Progenitor cell of endocrine pancreas (in vitro differentiated cells): ENCODE data around the gene ELAC1. TPM values are rescaled to one million over a fixed set of nuclear protein-coding genes. Genes with fewer than 3 reads are reported as not detected.
"Not testable (repeated sequence)": the region's sequence is repeated elsewhere in the genome, so short reads cannot be mapped to it uniquely, and the experiment has no call there.

Experiments
- DNase-seq: peaks from one replicate; pipeline ENCODE4 v3.0.0; 2021; ENCODE audit warnings: low spot score; ENCODE audit not compliant: unreplicated experiment
- H3K27ac Mint-ChIP-seq: 2 replicates; pipeline ENCODE4 v1.8.0; 2021; ENCODE audit warnings: mild to moderate bottlenecking, moderate library complexity, mixed read lengths
- H3K27me3 Mint-ChIP-seq: 2 replicates; pipeline ENCODE4 v1.8.0; 2021; ENCODE audit warnings: mixed read lengths
- H3K36me3 Mint-ChIP-seq: 2 replicates; pipeline ENCODE4 v1.8.0; 2022; ENCODE audit warnings: mixed read lengths; ENCODE audit not compliant: insufficient read depth
- H3K4me1 Mint-ChIP-seq: 2 replicates; pipeline ENCODE4 v1.8.0; 2021; ENCODE audit warnings: low read depth, mixed read lengths
- H3K4me3 Mint-ChIP-seq: 2 replicates; pipeline ENCODE4 v1.8.0; 2021; ENCODE audit warnings: low read depth, mild to moderate bottlenecking, moderate library complexity, mixed read lengths
- H3K9me3 Mint-ChIP-seq: 2 replicates; pipeline ENCODE4 v1.8.0; 2021; ENCODE audit warnings: low read depth, mixed read lengths
- CTCF ChIP-seq: fragments of 200-600 bp; sonication (generic); IDR thresholded peaks from one replicate; pipeline ENCODE4 v1.5.0; 2021; ENCODE audit warnings: antibody characterized with exemption, mild to moderate bottlenecking; ENCODE audit not compliant: unreplicated experiment
- total RNA-seq: library from RNA; stranded (reverse); gene quantifications from 2 replicates; pipeline ENCODE4 v1.2.1, GENCODE V29; 2021

ELAC1 gene
- total RNA-seq, 1 donor from 2014 or later: 9.2 TPM

- Mint-ChIP-seq H3K9me3 (no peaks in the 10 kb centered on the region), H3K27me3 (no peaks in the 10 kb centered on the region), H3K4me1 (no peaks in the 10 kb centered on the region), H3K27ac (no peak overlapping the region), H3K4me3 (no peak overlapping the region), H3K36me3 (peaks cover 10% of the 10 kb centered on the region)
- TF ChIP-seq CTCF: no peak
- DNase-seq: no peak
Observed at GRCh38 chr18:50944245-50944932, 23.5 kb upstream of the ELAC1 start.

DNA sequence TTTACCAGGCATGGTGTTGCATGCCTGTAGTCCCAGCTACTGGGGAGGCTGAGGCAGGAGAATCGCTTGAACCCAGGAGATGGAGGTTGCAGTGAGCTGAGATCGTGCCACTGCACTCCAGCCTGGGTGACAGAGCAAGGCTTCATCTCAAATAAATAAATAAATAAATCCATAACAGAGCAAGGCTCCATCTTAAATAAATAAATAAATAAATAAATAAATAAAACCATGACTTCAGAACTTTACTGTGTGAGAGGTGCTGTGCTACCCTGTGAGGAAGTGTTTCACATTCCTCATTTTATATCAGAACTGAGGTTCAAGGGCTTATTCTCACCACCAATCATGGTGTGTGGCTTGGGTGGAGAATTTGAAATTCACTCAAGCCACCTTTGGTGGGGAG lies 21.9 kb upstream of the ELAC1 start:
- not testable (repeated sequence) for DNase-seq, H3K9me3 Mint-ChIP-seq, H3K36me3 Mint-ChIP-seq, H3K27me3 Mint-ChIP-seq, H3K4me1 Mint-ChIP-seq, H3K27ac Mint-ChIP-seq, H3K4me3 Mint-ChIP-seq

DNA sequence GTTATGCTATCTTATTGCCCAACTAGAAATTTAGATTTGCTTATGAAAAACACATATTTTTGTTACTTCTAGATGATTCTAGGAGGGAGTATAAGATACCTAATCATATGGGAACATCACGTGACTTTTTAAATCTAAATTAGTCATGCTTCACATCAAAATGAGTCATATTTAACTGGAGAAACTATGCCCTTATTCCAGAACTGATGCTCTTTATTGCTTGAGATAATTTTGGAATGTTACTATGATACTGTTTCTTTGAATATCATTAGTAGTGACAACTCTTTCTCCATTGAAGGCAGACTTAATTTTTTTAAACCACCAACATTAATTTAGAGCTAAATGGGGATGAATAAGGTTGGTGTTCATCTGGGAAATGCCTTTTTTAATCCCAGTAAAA lies 19.9 kb upstream of the ELAC1 start:
- Mint-ChIP-seq H3K27ac (no peak overlapping the region), H3K36me3 (peaks cover 9% of the 10 kb centered on the region), H3K4me1 (no peaks in the 10 kb centered on the region), H3K9me3 (no peaks in the 10 kb centered on the region), H3K27me3 (no peaks in the 10 kb centered on the region), H3K4me3 (no peak overlapping the region)
- TF ChIP-seq CTCF: no peak
- DNase-seq: no peak

DNA sequence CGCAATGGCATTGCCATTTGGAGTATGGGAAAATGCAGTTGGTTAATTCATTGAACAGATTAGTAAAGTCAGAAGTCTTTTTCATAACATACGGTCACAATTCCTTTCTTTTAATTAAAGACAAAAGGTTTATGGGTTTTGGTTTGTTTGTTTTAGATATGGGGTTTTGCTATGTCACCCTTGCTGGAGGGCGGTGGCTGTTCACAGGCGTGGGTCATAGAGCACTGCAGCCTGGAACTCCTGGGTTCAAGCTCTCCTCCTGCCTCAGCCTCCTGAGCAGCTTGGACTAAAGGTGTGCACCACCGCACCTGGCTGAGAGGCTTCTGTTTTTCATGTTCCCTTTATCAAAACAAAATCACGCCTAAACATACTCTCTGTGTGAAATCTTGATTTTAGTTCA lies 18.7 kb upstream of the ELAC1 start:
- no peak for DNase-seq

GRCh38 chr18:50950626-50951025 lies 17.2 kb upstream of the ELAC1 start:
- Mint-ChIP-seq H3K9me3 (no peaks in the 10 kb centered on the region), H3K4me3 (no peak overlapping the region), H3K27me3 (no peaks in the 10 kb centered on the region), H3K36me3 (peaks cover 5% of the 10 kb centered on the region), H3K27ac (no peak overlapping the region), H3K4me1 (peaks cover 2% of the 10 kb centered on the region)
- no peak for TF ChIP-seq CTCF
- DNase-seq: no peak

More for the DNA sequence above, 18.7 kb upstream of the ELAC1 start:
- no peaks in the 10 kb centered on the region for H3K27me3 Mint-ChIP-seq
- H3K27ac Mint-ChIP-seq: no peak overlapping the region
- TF ChIP-seq CTCF: no peak
- H3K4me3 Mint-ChIP-seq: no peak overlapping the region
- no peaks in the 10 kb centered on the region for H3K9me3 Mint-ChIP-seq
- peaks cover 7% of the 10 kb centered on the region for H3K36me3 Mint-ChIP-seq
- peaks cover 2% of the 10 kb centered on the region for H3K4me1 Mint-ChIP-seq

- no peak overlapping the region for H3K27ac Mint-ChIP-seq
- no peaks in the 10 kb centered on the region for H3K9me3 Mint-ChIP-seq
Observed at GRCh38 chr18:50953822-50954221, 14.0 kb upstream of the ELAC1 start.

More at GRCh38 chr18:50953822-50954221, 14.0 kb upstream of the ELAC1 start:
- TF ChIP-seq CTCF: no peak
- Mint-ChIP-seq H3K27me3 (no peaks in the 10 kb centered on the region), H3K4me1 (peaks cover 6% of the 10 kb centered on the region), H3K4me3 (no peak overlapping the region), H3K36me3 (no peaks in the 10 kb centered on the region)
- no peak for DNase-seq
